DMS114 treated with DMSO at 0.1 percent for 48 hours (cell line): Measurements from ENCODE around the gene PPFIBP2.

ENCODE experiments used
- DNase-seq: peaks from one replicate; lab custom pipeline; 2025; ENCODE audit not compliant: unreplicated experiment; lab: John Stamatoyannopoulos, UW

PPFIBP2 gene

GRCh38 chr11:7683571-7683970, 169.8 kb downstream of the PPFIBP2 start:
- no peak for DNase-seq

- no peak for DNase-seq
Measured at GRCh38 chr11:7686761-7687160, 173.0 kb downstream of the PPFIBP2 start.

- no peak for DNase-seq
Measured at GRCh38 chr11:7687386-7687785, 173.6 kb downstream of the PPFIBP2 start.

- DNase-seq, result peak; percentile 6
Measured at GRCh38 chr11:7688238-7688826, 174.5 kb downstream of the PPFIBP2 start.

- DNase-seq, result no peak
Measured at GRCh38 chr11:7689239-7689638, 175.4 kb downstream of the PPFIBP2 start.

GRCh38 chr11:7690648-7691047, 176.8 kb downstream of the PPFIBP2 start:
- DNase-seq, result no peak

GRCh38 chr11:7691759-7692350, 178.1 kb downstream of the PPFIBP2 start:
- DNase-seq, result no peak

- DNase-seq, result no peak
Measured at GRCh38 chr11:7692426-7692825, 178.6 kb downstream of the PPFIBP2 start.

- no peak for DNase-seq
Measured at GRCh38 chr11:7694235-7694634, 180.4 kb downstream of the PPFIBP2 start.

- no peak for DNase-seq
Measured at GRCh38 chr11:7696424-7696823, 182.6 kb downstream of the PPFIBP2 start.
